ENCODE measurements around the gene EPHB1. TPM values are rescaled to one million over a fixed set of nuclear protein-coding genes. Genes with fewer than 3 reads are reported as not detected.

The EPHB1 gene
- total RNA-seq, 1 experiment from 2014 or later, result 0.86 TPM

GRCh38 chr3:135163701-135164100 lies 368.6 kb downstream of the EPHB1 start:
- H3K4me3 ChIP-seq (replicated peaks in 1 of 2; ENCODE audit: low read depth in 1 of 2, low read length in 2 of 2), result no peak overlapping the region
- intact Hi-C loops (cut with micrococcal nuclease), result no loop called here
- H3K79me2 ChIP-seq (ENCODE audit: insufficient read depth, low read length), result no peaks in the 10 kb centered on the region
- H3K27ac ChIP-seq (ENCODE audit: low read depth, low read length), result no peak overlapping the region
- ChIA-PET POLR2A (no interaction called here), CTCF (no interaction called here), RAD21 (ENCODE audit: low non-redundant PET in 1 of 2, low total read pairs in 2 of 2, uncharacterized antibody in 2 of 2, unreplicated experiment in 2 of 2) (no interaction called here)
- no peak for TF ChIP-seq SIN3A (IDR thresholded peaks at IDR 0.05; ENCODE audit: low read depth)
- TF ChIP-seq CTCF (IDR thresholded peaks at IDR 0.05 in 2 of 3, conservative IDR thresholded peaks at IDR 0.05 in 1 of 3; ENCODE audit: borderline replicate concordance in 1 of 3, insufficient read depth in 1 of 3, low read depth in 2 of 3, low read length in 2 of 3), result no peak
- TF ChIP-seq RAD21 (IDR thresholded peaks at IDR 0.05; ENCODE audit: low read depth), result no peak
- no peak for TF ChIP-seq POLR2A (IDR thresholded peaks at IDR 0.05; ENCODE audit: borderline replicate concordance, extremely low read depth, insufficient read depth, insufficient read length)
- no peak for TF ChIP-seq REST (IDR thresholded peaks at IDR 0.05; ENCODE audit: low read depth)
- TF ChIP-seq ZFX (IDR thresholded peaks at IDR 0.05), result no peak
- TF ChIP-seq POLR2AphosphoS5 (IDR thresholded peaks at IDR 0.05; ENCODE audit: low read depth, low read length), result no peak
- no peak for TF ChIP-seq JUND (IDR thresholded peaks at IDR 0.05)
- no peak for TF ChIP-seq ZNF274 (IDR thresholded peaks at IDR 0.05; ENCODE audit: low read depth, low read length)
- TF ChIP-seq SRF (IDR thresholded peaks at IDR 0.05; ENCODE audit: low read depth), result no peak
- TF ChIP-seq, protein P1, sequence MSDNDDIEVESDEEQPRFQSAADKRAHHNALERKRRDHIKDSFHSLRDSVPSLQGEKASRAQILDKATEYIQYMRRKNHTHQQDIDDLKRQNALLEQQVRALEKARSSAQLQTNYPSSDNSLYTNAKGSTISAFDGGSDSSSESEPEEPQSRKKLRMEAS (IDR thresholded peaks at IDR 0.05), result no peak
- TF ChIP-seq, protein P2, sequence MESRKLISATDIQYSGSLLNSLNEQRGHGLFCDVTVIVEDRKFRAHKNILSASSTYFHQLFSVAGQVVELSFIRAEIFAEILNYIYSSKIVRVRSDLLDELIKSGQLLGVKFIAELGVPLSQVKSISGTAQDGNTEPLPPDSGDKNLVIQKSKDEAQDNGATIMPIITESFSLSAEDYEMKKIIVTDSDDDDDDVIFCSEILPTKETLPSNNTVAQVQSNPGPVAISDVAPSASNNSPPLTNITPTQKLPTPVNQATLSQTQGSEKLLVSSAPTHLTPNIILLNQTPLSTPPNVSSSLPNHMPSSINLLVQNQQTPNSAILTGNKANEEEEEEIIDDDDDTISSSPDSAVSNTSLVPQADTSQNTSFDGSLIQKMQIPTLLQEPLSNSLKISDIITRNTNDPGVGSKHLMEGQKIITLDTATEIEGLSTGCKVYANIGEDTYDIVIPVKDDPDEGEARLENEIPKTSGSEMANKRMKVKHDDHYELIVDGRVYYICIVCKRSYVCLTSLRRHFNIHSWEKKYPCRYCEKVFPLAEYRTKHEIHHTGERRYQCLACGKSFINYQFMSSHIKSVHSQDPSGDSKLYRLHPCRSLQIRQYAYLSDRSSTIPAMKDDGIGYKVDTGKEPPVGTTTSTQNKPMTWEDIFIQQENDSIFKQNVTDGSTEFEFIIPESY (IDR thresholded peaks at IDR 0.05; ENCODE audit: extremely low read depth, insufficient replicate concordance, low read length), result no peak
- TF ChIP-seq CBX3 (IDR thresholded peaks at IDR 0.05; ENCODE audit: low read depth), result no peak
- TF ChIP-seq TCF7L2 (IDR thresholded peaks at IDR 0.05; ENCODE audit: borderline replicate concordance, extremely low read depth, insufficient read depth, insufficient read length), result no peak
- no peak for TF ChIP-seq ATF3 (IDR thresholded peaks at IDR 0.05)
- no peak for TF ChIP-seq FOSL1 (IDR thresholded peaks at IDR 0.05; ENCODE audit: low read depth)
- no peak overlapping the region for H3K9ac ChIP-seq (ENCODE audit: low read length)
- no peaks in the 10 kb centered on the region for H3K36me3 ChIP-seq (ENCODE audit: control insufficient read depth in 1 of 2, insufficient read depth in 2 of 2, low read length in 2 of 2)
- no peaks in the 10 kb centered on the region for H3K9me3 ChIP-seq (ENCODE audit: control insufficient read depth in 1 of 2, insufficient read depth in 1 of 2, low read depth in 1 of 2, low read length in 2 of 2)
- no peak overlapping the region for H3K4me2 ChIP-seq (ENCODE audit: low read length)
- no peaks in the 10 kb centered on the region for H3K9me2 ChIP-seq (ENCODE audit: insufficient read depth)
- H4K20me1 ChIP-seq (ENCODE audit: insufficient read depth), result no peaks in the 10 kb centered on the region
- no TSS peak for BruUV-seq (replicated peaks)
- no peak overlapping the region for H2AFZ ChIP-seq (ENCODE audit: low read depth, low read length, poor library complexity, severe bottlenecking)
- DNase-seq (ENCODE audit: low read depth, low spot score) (no peak), ATAC-seq (no peak)
- H3K4me1 ChIP-seq (ENCODE audit: control insufficient read depth in 1 of 2, insufficient read depth in 2 of 2, low read length in 2 of 2), result no peaks in the 10 kb centered on the region
- peaks cover 37% of the 10 kb centered on the region for H3K27me3 ChIP-seq (ENCODE audit: insufficient read depth, low read length)

Measured in HCT116 (cell line).